Common myeloid progenitor, CD34-positive (primary cell): ENCODE results near the gene SLC6A5.

Source experiments
- CTCF ChIA-PET: fragments of 350-600 bp; sonication (Branson Sonifier 250); formaldehyde crosslinking; loops from one replicate; lab custom pipeline; 2021; ENCODE audit warnings: antibody characterized with exemption; lab: Charles Lee
- POLR2A ChIA-PET: fragments of 350-600 bp; sonication (Branson Sonifier 250); formaldehyde crosslinking; loops from one replicate; lab custom pipeline; 2021; ENCODE audit warnings: antibody characterized with exemption; lab: Charles Lee
- DNase-seq, 3 donors: peaks; one replicate each; pipeline versions ENCODE4 v3.0.0 to v3.0.0-alpha.2; 2013
- H3K27ac ChIP-seq, 2 experiments: 1 replicate in 1 of 2; 2 replicates in 1 of 2; pipeline ENCODE4 v1.7.0; 2013; ENCODE audit warnings: inconsistent platforms in 2 of 2, low read length in 2 of 2, mild to moderate bottlenecking in 2 of 2, low read depth in 1 of 2, moderate library complexity in 1 of 2; ENCODE audit not compliant: severe bottlenecking in 2 of 2, insufficient read depth in 1 of 2, poor library complexity in 1 of 2
- H3K27me3 ChIP-seq, 5 experiments: replicated peaks in 2 of 5; 1 replicate in 3 of 5; 2 replicates in 2 of 5; pipeline versions ENCODE4 v1.6.1 to v1.7.0; 2013; ENCODE audit warnings: low read length in 4 of 5, mild to moderate bottlenecking in 2 of 5, moderate library complexity in 2 of 5, inconsistent platforms in 1 of 5; ENCODE audit not compliant: insufficient read depth in 5 of 5, control insufficient read depth in 4 of 5
- H3K36me3 ChIP-seq, 4 experiments: 1 replicate in 2 of 4; 2 replicates in 2 of 4; pipeline versions ENCODE4 v1.6.1 to v1.7.0; 2013; ENCODE audit warnings: low read length in 3 of 4, control low read depth in 1 of 4, mild to moderate bottlenecking in 1 of 4; ENCODE audit not compliant: control insufficient read depth in 4 of 4, insufficient read depth in 4 of 4
- H3K4me1 ChIP-seq, 4 experiments: 1 replicate in 3 of 4; 2 replicates in 1 of 4; pipeline versions ENCODE4 v1.6.1 to v1.7.1; 2013; ENCODE audit warnings: low read length in 3 of 4, mild to moderate bottlenecking in 3 of 4, control low read depth in 1 of 4, inconsistent platforms in 1 of 4, moderate library complexity in 1 of 4; ENCODE audit not compliant: control insufficient read depth in 4 of 4, insufficient read depth in 4 of 4; ENCODE audit errors: control extremely low read depth in 1 of 4
- H3K4me3 ChIP-seq, 7 experiments: 1 replicate in 4 of 7; 2 replicates in 3 of 7; pipeline versions ENCODE4 v1.5.1 to v1.7.0; 2013; ENCODE audit warnings: mild to moderate bottlenecking in 7 of 7, low read length in 6 of 7, moderate library complexity in 6 of 7, inconsistent platforms in 2 of 7, low read depth in 2 of 7, control low read depth in 1 of 7; ENCODE audit not compliant: insufficient read depth in 4 of 7, control insufficient read depth in 1 of 7; ENCODE audit errors: extremely low read depth in 1 of 7
- H3K9me3 ChIP-seq, 5 experiments: 1 replicate in 4 of 5; 2 replicates in 1 of 5; pipeline versions ENCODE4 v1.6.1 to v1.7.1; 2013; ENCODE audit warnings: low read length in 4 of 5, mild to moderate bottlenecking in 2 of 5, inconsistent platforms in 1 of 5, low read depth in 1 of 5, moderate library complexity in 1 of 5; ENCODE audit not compliant: control insufficient read depth in 4 of 5, insufficient read depth in 2 of 5; ENCODE audit errors: control extremely low read depth in 1 of 5
- WGBS: methylation state at CpG from one replicate; pipeline ENCODE4 v1.1.5; 2013; ENCODE audit not compliant: insufficient coverage; 5-methylcytosine and 5-hydroxymethylcytosine counted together

Gene SLC6A5

DNA sequence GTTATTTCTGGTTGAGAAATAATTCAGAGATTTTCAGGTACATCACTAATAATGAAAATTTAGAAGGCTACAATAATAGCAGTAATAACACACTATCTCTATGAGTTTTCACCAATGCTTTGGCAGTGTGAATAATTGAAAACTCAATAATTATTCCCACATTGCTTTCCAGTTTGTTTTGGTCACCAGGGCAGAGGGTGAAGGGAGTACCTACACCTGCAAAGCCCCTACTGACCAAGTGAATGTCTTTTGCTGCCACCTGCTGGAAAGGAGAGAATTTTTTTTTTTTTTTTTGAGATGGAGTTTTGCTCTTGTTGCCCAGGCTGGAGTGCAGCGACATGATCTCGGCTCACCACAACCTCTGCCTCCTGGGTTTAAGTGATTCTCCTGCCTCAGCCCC lies 73.2 kb downstream of the SLC6A5 start:
- Histone ChIP-seq H3K36me3 (no peaks in the 10 kb centered on the region), H3K4me3 (no peak overlapping the region), H3K27ac (no peak overlapping the region), H3K27me3 (peaks cover 16 to 76% (median 35%) of the 10 kb centered on the region in 5 experiments), H3K4me1 (peaks cover 0 to 20% (median 11%) of the 10 kb centered on the region in 4 experiments), H3K9me3 (no peaks in the 10 kb centered on the region)
- no peak for DNase-seq
- ChIA-PET CTCF (interaction anchor here (0.7 to 1.6 kb wide), 5 partner anchors 8 to 25 kb away, joined by 3 to 8 read pairs (median 4); no protein-coding TSS in a partner anchor), POLR2A (no interaction called here)
- WGBS: no CpG with 5 or more reads among the region's 2 CpGs

DNA sequence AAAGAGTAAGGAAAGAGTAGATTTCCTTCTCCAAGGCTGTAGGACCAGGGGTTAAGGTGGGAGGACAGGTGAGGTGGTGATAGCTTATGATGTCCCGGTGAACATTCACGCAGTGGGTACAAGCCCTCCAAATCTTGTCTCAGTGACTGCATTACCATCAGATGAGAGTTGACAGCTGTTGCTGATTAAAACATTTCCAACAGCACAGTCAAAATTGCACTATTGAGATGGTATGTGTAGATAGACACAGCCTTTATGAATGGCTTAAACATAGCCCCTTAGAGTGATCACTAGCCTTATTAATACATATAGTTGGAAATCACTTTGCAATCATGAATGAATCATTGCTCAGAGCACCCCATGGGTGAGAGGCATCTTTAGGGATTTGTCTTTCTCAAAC lies 77.2 kb downstream of the SLC6A5 start:
- CTCF ChIA-PET: no interaction called here
- Histone ChIP-seq H3K27ac (no peak overlapping the region), H3K36me3 (no peaks in the 10 kb centered on the region), H3K27me3 (peaks cover 2 to 35% (median 9%) of the 10 kb centered on the region in 5 experiments), H3K4me3 (no peak overlapping the region), H3K4me1 (no peaks in the 10 kb centered on the region), H3K9me3 (no peaks in the 10 kb centered on the region)
- no peak for DNase-seq
- 100% methylated on average over 1 of the region's 2 CpGs for WGBS
- POLR2A ChIA-PET: no interaction called here

DNA sequence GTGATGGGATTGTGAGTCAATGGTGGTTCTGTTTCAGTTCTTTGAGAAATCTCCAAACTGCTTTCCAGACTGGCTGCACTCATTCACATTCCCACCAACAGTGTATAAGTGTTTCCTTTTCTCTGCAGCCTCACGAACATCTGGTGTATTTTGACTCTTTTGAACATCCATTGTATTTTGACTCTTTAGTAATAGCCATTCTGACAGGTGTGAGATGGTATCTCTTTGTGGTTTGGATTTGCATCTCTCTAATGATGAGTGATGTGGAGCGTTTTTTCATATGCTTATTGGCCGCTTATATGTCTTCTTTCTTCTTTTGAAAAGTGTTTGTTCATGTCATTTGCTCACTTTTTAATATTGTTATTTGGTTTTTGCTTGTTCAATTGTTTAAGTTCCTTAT lies 89.4 kb downstream of the SLC6A5 start:
- DNase-seq: no peak
- CTCF ChIA-PET: no interaction called here
- Histone ChIP-seq H3K27ac (no peak overlapping the region), H3K36me3 (no peaks in the 10 kb centered on the region), H3K4me3 (no peak overlapping the region), H3K27me3 (peaks cover 0 to 4% (median 0%) of the 10 kb centered on the region in 5 experiments), H3K4me1 (no peaks in the 10 kb centered on the region), H3K9me3 (no peaks in the 10 kb centered on the region)
- 87% methylated on average over 2 of the region's 3 CpGs for WGBS
- POLR2A ChIA-PET: no interaction called here

DNA sequence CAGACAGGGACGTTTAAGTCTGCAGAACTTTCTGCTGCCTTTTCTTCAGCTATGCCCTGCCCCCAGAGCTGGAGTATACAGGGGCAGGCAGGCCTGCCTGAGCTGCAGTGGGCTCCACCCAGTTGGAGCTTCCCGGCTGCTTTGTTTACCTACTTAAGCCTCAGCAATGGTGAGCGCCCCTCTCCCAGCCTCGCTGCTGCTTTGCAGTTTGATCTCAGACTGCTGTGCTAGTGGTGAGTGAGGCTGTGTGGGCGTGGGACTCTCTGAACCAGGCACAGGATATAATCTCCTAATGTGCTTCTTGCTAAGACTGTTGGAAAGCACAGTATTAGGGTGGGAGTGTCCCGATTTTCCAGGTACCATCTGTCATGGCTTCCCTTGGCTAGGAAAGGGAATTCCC lies 108.5 kb downstream of the SLC6A5 start:
- no peak overlapping the region for H3K4me3 ChIP-seq
- no peaks in the 10 kb centered on the region for H3K4me1 ChIP-seq
- no peaks in the 10 kb centered on the region for H3K27me3 ChIP-seq
- DNase-seq: no peak
- no peak overlapping the region for H3K27ac ChIP-seq
- H3K36me3 ChIP-seq: no peaks in the 10 kb centered on the region
- CTCF ChIA-PET: no interaction called here
- 84% methylated on average over 6 of the region's 6 CpGs for WGBS
- POLR2A ChIA-PET: no interaction called here
- no peaks in the 10 kb centered on the region for H3K9me3 ChIP-seq
